NCI-H1930 (cell line): ENCODE data around the gene SSR2.
A peak's percentile ranks its signal among the peaks of the same experiment; 100 is the strongest.
"Not testable (repeated sequence)": the region's sequence is repeated elsewhere in the genome, so short reads cannot be mapped to it uniquely, and the experiment has no call there.

Experiments
- DNase-seq, 2 experiments: peaks; one replicate each; lab custom pipeline; 2025; lab: John Stamatoyannopoulos, UW

Gene SSR2

DNA sequence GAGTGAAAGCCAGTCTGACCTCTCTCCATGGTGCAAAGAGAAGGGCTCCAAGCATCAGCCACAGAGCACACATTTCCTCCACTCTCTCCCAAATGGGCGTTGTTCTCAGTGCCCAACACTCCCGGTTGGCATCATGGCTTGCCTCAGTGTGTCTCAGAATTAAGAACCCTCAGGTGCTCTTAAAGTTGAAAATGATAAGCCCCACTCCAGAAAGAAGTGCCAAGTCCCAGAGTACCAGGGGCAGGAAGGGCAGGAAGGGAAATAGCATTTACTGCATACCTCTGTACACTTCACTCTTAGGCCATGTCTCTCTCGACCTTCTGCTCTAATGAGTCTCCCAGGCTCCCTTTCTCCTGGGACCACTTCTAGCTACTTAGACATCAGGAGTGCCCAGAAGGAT is 27.2 kb downstream of the SSR2 start:
- DNase-seq, result no peak

DNA sequence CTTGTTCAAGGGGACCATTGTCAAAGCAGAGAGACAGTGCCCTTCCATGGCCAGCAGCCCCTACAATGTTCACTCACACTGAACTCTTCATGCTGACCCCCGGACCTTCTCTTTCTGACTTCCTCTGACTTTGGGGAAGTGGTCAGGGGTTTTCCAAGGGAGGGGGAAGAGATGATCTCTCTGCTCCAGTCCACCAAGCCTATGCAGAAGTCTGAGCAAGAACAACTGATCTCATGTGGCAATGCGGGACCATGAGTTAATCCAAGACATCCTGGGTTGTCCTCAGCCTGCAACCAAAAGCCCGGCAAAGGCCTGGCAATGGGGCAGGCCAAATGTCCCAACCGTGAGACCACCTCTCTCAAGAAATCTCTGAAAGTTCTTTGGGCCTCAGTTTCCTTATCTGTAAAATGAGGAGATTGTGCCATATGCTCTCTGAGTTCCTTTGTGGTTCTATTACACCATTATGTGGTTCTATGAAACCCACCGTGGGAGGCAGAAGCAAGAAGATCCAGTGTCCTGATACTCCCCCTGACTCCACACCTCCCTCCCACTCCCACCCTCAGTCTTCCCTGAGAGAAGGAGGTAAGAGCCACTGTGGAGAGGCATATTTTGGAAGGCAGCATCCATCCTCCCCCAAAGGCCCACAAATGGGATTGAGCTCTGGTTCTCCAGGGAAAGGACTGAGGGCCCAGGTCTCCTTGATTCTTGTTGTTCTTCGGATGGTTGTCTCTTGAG is 30.6 kb downstream of the SSR2 start:
- DNase-seq, result no peak

DNA sequence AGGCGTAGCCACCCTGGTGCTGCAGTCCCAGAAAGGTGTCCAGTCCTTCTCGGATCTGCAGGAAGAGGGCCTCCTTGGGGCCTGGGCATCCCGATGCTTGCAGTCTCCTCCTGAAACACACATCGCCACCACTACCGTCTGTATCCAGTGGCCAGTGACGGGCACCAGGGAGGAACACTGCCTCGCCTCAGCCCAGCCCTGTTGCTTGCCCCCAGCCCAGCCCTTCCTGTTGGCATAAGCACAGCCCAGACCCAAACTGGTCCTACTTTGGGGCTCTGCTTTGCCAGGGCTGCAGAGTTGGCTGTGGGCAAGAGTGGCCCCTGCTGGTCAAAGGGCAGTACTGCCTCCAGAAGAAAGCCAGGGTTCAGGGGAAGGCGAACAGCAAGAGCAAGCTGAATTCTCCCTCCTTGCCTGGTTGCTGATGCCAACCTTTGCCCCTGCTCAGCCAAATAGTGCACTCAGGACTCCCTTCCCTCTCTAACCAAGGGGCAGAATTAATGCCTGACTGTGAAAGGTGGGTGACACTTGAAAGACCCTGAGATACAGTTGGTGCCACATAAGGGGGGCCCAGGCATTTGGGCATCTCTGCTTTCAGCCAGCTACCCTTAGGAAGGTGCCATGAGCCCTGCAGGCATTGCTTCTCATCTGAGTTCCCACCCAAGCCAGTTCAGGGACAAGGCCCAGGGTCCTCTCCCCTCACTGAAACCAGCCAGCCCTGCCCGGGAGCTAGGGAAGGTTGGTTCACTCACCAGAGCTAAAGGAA is 31.3 kb downstream of the SSR2 start:
- peak; percentile 17 to 48 for DNase-seq

DNA sequence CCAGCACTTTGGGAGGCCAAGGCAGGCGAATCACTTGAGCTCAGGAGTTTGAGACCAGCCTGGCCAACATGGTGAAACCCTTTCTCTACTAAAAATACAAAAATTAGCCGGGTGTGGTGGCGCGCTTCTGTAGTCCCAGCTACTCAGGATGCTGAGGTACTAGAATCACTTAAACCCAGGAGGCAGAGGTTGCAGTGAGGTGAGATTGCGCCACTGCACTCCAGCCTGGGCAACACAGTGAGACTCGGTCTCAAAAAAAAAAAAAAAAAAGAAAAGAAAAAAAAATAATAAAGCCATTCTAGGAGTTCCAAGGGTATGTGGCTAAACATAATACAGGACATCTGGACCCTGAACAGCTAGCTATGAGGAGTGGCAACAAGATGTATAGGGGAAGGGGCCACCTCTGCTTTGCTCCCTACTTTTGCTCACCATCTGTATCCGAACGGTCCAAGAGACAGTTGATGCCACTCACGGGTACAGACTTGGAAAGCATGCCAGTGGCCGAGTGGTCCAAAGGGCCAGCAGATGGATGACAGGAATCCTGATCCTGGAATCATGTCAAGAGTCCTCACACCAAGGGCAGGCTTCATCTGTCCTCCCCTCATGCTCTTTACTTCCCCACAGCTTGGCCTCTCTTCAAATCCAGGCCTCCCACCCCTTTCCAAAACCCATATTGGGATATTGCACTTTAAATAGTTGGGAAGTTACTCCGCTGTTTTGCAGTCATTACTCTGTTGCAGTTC is 35.7 kb downstream of the SSR2 start:
- DNase-seq, result not testable (repeated sequence)

DNA sequence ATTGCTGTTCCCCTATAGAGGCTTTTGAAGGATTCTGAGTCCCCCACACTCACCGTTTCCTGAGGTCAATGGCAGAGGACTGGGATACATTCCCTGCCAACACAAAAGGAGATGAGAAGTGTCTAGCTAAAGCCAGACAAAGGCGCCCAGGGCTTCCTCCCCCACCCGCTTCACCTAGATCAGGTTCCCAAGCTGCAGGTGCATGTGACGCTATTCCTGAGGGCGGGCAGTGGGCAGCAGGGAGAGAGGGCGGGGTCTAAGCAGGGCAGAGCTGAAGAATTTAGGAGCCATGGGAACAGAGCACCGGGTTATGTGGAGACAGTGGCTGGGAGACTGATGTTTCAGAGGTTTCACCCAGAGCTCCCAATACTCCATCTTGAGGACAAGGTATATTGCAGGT is 36.4 kb downstream of the SSR2 start:
- no peak for DNase-seq

DNA sequence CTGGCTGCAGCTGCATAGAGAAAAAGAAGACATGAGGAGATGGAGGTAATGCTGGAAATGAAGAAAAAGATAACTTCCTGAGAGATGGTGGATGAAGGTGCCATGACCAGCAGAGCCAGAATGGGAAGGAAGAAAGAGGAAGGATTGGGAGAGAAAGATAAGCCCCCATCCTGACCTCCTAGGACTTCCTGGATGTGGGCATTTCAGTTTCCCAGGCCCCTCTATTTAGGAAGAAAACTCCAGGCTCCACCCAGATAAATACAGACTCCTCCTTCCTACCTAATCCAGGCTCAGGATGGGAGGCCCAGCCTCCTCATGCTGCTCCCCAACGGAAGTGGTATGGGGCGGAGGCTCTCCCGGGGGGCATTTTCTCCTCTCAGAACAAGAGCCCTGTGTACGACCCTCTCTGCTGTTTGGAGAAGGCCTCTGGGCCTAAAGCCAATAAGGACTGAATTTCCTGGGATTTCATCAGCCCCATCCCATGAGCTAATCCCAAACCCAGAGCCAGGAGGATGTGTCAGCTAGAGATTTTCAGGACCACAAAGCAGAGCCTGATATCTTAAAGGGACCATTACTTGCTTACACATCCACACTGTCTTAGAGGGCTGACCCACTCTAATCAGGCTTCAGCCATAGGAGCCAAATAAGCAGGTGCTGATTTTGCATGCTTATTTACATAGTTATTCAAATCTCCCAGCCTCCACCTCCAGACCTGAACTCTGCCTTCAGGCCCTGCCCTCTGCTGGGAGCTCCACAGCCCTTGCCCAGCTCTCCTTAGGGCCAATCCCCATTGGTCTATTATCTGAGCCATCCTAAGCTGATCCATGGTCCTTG is 37.3 kb downstream of the SSR2 start:
- peak in 1 of 2 experiments; percentile 68 for DNase-seq

DNA sequence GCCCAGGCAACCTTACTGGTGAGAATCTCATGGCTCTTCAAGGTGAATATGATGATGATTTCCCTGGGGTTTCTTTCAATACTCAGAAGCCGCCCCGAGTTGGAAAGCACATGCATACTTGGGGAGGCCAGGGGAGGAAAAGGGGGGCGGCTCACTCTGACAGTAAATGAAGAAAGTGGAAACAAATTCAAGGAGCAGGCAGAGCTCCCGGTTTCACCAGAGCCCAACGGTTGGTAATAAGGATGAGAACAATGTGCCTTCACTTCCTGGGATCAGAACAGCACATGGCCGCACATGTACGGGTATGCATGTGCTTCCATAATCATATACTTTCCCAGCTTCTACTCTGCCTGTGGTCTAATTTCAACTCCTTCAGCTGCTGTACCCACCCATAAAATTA is 38.6 kb downstream of the SSR2 start:
- no peak for DNase-seq

DNA sequence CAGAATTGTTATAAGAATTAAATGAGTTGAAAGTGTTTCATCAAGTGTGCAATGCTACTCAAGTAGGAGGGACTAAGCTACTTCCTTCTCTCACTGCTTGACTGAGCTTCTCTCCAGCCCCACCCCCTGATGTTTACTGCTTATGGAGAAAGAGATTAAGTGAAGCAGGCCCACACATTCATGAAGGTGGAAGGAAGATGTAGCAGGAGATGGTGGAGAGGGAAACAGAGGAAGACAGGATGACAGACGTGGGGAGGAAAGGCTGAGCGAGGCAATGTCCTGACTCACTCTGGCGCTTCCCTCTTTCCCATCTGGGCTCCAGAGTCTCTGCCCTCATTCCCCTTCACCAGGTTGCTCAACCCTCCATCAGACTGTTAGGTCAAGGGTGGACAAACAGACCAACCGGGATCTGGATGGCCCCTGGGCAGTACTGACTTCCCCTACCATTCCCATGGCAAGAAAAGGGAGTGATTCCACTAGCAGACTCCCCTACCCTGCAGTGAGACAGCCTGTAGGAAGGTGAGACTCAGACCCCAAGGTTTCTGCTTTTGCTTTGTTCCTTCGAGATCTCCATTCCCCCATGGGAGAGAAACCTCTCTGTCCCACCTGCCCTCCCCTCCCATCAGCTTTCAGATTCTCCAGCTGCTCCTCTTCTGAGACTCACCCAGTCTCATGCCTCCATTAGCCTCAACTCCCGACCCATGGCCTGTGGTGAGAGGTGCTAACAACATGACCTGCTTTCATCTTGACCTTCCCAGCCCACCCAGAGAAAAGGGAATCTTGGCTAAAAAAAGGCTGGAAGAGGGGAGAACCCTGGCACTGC is 39.3 kb downstream of the SSR2 start:
- DNase-seq, result no peak

DNA sequence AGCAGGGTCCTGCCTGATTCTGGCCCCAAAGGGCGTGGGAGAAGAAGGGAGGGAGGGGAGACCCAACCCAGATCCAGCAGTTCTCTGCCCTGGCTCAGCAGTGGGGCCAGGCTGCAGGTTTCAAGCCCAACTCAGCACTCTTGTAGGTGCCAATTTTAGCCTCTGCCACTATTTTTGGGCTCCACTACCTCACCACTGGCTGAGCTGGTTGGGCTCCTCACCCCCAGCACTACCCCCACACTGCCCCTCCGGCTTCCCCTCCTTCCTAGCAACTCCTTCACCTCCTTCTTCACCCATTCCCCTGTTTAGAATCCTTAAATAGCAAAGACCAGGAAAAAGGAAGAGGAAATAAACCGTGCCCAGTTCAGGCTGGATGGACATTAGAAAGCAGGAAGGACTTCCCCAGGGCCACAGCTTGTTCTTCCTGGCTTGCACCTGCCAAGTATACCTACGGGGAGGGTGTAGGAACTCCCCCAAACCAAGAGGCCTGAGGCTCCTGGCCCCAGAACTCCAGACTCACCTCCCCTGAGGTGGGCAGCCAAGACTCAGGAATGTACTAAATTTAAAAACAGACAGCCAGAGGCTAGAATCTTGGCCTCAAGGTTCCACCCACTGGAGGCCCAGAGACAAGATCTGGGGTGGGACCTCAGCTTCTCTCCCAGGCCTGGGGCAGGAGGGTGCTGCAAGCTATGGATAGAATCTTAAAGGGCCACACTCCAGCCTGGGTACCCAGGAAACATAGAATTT is 41.0 kb downstream of the SSR2 start:
- DNase-seq, result no peak

DNA sequence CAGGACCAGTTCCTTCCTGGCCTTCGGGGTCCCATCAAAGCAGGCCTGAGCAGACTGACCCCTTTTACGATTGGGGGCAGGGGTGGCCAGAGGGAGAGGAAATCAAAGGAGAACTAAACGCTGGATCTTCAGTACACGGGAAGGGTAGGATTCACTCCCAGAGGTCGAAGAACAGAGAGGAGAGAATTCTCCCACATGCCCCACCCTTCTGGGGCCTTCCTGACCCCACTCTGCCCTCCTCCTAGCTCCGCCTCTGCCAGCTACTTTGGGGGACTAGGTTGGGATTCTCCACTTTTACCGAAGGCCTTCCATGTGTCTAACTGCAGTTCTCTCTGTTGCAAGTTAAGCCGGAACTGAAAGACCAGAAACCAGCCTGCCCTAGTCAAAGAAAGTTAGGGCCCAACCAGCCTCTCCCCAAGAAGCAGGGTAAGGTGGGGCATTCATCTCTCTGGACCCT is 41.8 kb downstream of the SSR2 start:
- no peak for DNase-seq

DNA sequence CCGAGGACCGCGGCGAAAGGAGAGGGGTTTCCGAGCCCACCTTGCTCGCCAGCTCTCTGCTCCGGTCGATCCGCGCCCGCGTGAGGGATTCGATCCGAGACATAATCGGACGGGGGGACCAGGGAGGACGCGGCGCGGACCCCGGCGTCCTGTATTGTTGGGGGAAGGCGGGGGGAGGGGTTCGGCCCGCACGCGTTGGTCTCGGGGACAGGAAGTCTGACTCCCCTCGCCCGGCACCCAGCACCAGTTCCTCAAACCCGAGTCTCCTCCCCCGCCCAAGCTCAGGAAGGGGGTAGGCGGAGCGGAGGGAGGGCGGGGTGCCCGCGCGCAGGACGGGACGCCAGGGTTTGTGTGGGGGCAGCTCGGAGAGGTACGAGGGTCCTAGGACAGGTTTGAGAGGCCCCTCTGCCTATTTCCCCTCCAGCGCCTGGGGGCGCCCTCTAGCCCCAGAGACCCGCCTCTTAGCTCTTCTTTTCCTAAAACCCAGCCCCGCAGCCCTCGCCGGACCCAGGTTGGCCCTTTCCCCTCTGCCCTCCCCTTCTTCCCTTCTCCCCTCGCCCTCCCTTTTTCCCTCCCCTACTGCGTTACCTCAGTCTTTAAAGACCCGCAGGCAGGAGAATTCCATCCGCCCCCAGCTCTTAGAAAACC is 42.3 kb downstream of the SSR2 start, which contains the start of gene ARHGEF2:
ARHGEF2 (minus strand) TSS at position 223 of the 648 bp plus-strand sequence; CDS start at position 103, 120 bp downstream.
- DNase-seq, result peak in 1 of 2 experiments; percentile 23

DNA sequence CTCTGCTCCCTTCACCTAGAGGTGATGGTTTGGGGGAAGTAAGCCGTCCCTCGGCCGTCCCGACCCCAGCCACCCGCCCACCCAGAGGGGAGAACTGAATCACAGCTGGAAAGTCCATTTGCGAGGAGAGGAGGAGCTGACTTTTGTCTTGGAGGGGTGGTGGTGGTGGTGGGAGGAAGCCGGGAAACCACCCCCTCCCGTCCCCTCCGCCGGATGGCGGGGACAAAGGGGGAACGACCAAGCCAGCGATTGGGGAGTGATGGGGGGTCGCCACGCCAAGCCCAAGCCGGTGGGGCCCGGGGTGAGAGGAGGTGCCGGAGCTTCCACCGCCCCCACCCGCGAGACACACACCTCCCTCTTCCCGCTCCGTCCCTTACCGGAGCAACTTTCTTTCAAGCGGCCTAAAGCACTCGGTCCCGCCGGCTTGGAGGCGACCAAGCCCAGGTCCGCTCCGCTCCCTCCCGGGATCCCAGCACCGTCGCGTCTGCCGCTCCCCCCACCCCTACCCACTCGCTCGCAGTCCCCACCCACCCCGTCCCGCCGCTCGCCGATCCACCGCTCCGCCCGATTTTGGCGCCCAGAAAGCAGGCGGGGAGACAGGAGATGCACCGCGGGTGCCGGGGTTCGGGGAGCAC is 42.9 kb downstream of the SSR2 start:
- no peak for DNase-seq

DNA sequence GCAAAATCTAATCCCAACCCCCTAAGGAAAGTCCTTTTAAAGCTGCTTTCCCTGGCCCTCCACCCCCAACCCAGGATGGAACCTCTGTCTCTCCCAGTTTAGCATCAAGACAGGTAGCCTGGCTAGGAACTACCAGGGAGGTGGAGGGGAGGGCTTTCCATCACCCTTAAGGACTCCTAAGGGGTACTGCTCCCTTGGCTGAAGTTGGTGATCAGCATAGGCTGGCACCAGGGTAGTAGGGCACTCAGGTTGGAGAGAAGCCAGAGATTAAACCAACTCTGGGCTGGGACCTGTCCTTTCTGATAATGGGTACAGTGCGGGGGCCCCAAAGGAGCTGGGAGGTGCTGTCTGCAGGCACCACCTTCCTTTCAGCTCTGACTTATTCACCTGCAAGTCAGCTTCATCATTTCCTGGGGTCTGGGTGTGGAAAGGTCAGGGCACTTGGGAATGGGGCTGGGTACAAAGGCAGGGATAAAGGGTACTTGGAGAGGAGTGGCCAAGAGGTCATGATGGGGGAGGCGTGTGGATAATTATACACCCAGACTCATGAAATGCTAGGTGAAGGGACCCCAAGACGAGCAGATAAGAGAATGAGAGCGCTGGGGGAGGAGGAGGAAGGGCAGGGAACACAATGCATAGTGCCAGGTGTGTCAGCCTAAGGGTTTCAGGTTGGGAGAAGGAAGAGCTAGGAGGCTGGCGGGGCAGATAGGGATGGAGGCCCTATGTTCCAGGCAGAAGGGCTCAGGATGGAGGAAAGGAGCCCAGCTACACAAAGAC is 43.6 kb downstream of the SSR2 start:
- no peak for DNase-seq

DNA sequence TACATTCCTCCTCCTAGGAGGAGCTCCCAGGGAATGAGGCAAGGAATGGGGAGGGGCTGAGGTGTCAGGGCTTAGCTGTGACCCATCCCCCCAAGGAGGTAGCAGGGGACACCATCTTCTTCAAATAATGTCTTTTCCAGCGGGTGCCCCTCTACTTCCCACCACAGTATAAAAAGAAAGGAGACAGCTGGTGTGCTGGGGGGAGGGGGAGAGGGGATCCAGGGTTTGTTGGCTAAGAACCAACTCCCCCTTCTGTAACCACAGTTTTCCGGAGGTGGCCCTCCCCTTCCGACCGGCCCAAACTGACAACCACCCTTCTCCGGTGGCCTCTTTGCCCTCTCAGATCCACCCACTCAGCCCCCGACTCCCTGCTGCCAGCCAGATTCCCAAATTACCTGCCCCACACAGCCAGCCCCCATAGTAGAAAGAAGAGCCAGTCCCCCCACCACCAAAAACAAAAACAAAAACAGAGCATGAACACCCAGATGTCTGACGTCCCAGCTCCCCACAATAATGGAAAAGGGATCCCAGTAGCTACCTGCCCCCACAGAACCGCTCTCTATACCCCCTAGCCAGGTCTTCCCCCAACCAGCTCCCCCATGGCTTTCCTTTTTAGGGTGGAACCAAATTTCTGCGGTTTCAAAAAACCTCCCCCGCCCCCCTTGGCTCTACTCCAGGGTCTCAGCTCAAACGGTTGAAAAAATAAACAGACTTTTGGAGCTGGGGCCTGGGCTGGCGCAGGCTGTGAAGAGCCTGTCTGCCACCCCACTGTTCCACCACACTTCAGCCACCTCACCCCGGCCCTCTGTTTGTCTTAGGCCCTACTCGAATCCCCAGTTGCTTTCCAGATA is 44.5 kb downstream of the SSR2 start:
- no peak for DNase-seq

DNA sequence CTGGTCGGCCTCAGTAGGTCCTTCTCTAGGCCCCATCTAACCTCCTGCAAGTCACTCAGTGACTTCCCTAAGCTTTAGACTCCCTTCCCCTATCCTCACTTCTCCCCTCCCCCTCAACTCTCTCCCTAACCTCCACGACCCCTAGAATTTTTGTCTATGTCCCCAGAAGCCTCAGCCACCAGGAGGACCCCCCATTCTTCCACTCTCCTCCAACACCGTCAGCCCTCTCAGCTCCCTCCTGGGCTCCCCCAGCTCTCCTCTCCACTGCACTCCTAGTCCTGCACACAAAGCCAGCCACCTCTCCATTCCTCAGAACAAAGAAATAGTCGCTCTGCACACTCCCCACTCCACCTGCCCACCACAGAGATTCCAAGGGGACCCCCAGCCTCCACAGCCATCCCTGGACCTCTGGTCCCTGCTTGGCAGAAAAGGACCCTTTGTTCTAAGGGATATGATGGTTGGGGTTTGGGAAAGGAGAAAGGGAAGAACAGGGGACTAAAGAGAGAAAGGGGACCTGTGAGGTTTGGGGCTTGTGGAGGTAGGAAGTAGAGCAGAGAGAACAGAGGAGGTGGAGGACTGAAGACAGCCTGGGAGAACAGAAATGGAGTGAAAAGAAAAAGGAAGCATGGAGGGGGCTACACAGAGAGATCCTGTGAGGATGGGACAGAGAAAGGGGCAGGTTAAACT is 45.2 kb downstream of the SSR2 start:
- no peak for DNase-seq

DNA sequence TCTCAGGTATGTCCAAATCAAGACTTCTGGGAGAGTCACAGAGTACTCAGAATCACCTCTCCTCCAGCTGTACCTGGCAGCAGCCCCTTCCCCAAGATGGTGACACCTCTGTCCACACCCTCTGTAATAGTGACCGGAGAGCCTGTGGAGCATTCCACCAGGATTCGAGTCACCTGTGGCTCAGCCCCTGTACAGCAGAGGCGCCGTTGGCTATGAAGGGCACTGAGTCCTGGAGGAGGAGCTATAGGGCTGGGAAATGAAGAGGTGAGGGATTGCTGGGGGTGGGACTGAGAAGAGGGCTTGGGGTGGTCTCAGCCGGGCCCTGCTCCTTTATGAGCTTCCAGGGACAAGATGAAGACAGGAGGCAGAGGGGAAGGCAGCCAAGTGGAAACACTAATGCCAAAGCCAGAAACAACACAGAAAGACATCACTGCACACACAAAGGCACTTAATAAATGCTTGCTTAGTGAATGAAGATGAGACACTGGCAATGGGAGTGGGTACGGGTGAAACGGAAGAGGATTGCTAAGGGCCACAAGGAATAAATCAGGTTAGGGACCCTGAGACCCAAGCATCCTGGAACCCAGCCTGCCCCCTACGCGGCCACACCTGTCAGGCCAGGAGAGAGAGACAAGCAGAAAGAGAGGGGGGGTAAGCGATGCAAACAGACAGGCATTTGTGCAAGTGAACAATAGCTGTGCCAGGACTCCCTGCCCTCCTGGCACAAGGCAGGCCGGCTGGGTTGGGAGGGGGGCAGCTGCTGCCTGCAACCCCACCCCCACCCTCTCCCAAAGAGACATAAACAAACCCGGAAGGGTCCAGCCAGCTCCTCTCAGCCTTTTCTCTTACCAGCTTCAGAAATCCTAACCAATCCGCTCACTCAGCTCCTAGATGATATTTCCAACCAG is 46.3 kb downstream of the SSR2 start:
- no peak for DNase-seq
